HG02623 (cell line): ENCODE data around the gene PFDN4.

Experiments
- ATAC-seq: cut with Tn5 transposase; IDR thresholded peaks from one replicate; pipeline ENCODE4 v1.9.1; 2021; ENCODE audit warnings: moderate library complexity; ENCODE audit not compliant: unreplicated experiment

The PFDN4 gene, protein sequence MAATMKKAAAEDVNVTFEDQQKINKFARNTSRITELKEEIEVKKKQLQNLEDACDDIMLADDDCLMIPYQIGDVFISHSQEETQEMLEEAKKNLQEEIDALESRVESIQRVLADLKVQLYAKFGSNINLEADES

DNA sequence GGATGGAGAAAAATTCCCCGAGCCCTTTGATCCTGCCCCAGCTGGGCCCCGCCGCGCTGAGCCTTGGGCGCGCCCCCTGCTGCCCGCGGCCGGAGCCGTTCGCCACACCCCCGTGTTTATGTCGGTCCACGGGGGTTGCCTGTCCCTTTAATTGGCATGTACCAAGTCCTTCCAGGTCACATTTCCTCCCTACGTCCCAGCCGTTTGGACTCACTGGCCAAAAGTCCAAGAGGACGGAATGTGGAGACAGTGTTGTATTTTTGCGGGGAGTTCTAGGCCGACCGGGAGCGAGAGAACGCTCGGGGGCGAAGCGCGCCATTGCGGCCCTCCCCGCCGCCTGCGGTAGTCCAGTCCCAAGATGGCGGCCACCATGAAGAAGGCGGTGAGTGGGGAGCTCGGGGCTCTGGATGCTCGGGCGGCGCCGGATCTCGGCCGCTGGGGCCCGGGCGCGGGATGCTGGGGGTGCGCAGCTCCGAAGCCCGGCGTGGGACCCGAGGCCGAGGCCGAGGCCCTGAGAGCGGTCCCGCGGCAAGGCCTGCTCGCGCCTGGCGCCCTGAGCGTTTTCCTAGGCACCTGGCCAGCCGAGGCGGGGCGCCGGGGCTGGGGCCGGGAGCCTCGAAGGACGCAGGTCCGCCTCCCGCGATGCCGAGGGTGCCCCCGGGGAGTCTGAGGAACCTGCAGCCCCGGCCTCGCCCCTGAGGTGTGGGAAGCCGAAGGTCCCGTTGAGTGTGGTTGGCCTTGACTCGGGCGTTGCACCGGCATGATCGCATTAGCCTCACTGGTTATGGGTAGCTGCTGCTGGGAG, at the start of gene PFDN4:
PFDN4 (plus strand) TSS at position 345 of the 805 bp plus-strand sequence; CDS start at position 359, 14 bp downstream.
- ATAC-seq, result peak; percentile 96

GRCh38 chr20:54158226-54158625, 49.7 kb upstream of the PFDN4 start:
- no peak for ATAC-seq

GRCh38 chr20:54158856-54159418, 49.0 kb upstream of the PFDN4 start:
- no peak for ATAC-seq

DNA sequence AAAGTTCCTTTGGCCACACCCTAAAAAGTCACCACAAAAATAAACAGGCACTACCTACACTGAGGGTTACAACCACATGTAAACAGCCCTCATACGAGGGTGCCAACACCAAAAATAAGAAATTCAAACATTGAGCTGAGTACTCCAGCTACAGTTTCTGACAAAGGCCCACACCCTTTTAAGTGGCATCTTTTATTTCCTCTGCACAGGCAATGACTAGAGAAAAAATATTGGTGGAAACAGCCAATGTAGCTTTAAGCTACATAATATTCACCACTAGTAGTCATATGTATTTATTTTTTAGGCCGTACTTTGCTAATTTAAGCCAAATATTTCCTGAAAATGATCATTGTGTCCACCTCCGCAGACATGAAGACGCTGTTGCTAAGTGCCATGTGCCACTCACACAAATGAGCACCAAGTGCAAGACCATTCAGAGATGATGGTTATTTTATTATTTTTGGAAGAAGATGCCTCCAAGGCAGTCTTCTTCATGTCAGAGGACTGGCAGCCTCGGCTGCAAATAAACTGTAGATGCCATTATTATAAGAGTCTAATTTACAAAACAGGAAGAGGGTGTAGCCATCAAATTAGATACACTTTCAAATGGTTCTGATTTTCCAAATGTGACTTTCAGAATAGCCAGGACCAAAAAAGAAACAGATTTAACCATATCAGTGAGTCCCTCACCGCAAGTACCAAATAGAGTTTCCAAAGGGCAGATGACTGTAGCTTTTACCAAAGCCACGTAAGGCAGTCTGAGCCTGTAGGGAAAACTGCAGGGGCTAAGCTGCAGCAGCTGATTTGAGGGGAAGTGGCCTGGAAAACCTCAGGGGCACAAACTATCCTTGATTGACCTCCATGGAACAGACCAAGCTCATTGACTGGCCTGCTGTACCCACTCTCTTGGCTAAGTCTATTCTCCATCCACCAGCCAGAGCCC, 47.6 kb upstream of the PFDN4 start:
- ATAC-seq, result no peak

DNA sequence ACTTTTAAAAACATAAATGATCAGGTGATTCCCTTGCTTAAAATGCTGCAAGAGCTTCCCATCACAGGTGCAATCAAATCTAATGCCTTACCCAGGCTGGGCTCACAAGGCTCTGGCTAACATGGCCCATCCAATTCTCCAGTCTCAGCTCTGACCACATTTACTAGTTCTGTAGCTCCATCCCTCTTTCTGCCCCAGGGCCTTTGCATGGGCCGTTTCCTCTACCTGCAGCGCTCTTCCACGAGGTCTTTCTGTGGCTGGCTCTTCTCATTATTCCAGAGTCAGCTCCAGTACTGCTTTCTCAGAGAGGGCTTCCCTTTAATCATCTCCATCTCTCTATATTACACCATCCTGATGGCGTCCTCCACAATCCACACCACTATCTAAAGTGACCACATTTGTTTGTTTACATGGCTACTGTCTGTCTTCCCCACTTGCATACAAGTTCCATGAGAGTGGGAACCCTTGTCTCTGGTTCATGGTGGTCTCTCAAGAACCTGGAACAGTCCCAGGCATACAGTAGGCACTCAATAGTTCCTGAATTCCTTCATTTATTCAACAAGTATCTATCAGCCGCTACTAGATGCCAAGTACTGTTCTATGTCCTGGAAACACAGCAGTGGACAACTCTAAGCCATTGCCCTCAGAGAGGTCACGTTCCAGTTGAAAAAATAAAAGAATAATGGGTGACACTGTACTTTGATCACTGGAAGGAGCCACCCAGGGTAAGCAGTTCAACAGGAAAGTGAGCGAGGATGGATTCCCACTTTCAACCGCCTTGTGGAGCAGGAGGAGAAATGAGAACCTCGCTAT, 46.7 kb upstream of the PFDN4 start:
- ATAC-seq, result no peak

- no peak for ATAC-seq
Observed at GRCh38 chr20:54161821-54162149, 46.1 kb upstream of the PFDN4 start.

DNA sequence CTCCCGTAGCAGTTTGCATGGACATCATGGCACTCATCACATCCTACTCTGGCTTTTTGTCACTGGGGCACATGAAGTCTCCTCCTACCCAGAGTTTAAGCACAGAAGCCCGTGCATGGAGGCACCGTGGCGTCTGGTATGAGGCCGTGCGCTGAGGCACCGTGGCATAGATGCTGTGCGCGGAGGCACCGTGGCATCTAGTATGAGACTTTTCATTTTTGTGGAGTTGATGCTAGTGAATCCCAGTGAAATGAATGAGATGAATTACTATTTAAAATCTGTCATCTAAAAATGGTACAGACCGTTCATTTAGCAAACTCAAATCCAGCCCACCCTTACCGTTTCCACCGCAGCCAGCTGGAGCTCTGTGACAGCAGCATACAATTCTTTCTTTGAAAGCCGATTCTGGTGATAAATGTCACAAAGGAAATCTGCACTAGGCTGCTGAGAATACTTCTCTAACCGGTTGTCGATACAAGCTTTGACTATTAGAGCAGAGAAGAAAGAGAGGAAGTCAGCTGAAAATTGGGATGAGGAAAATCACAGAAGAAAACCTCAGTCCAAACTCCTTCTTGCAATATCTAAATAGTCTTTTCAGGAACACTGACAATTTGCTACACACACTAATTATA, 45.4 kb upstream of the PFDN4 start:
- ATAC-seq, result no peak

DNA sequence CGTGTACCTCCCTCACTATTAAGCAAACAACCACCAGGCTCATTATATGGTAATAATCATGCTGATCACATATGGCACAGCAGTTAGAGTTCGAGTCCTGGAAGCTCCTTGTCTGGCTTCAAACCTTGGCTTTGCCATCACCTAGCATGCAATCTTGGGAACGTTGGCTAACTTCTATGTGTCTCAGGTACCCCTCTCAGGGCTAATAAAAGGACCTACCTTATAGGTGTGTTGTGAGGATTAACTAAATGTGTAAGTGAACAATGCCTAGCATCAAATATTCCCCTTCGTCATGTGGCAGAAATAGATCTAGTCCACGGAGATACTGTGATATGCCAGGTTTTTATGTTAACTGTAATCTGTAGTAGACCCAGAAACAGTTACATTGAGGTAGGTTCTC, 44.5 kb upstream of the PFDN4 start:
- no peak for ATAC-seq

- no peak for ATAC-seq
Observed at GRCh38 chr20:54165014-54165413, 42.9 kb upstream of the PFDN4 start.

DNA sequence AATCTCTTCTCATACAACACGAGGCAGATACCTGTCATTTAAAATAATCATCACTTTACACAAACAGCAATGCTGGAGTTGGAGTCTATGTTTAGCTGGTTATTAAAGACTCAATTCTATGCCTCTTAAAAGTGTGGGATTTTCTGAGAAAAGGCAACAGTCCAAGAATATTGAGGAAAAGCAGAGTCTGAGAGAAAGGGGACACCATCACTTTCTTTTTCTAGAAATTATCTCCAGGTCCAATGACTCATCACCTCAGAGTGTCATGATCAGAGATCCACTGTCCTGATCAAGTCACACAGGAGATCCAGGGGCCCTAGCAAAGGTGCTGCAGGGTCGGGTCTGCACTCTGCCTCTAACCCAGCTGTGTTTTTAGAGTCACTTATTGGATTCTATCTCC, 42.1 kb upstream of the PFDN4 start:
- ATAC-seq, result no peak

DNA sequence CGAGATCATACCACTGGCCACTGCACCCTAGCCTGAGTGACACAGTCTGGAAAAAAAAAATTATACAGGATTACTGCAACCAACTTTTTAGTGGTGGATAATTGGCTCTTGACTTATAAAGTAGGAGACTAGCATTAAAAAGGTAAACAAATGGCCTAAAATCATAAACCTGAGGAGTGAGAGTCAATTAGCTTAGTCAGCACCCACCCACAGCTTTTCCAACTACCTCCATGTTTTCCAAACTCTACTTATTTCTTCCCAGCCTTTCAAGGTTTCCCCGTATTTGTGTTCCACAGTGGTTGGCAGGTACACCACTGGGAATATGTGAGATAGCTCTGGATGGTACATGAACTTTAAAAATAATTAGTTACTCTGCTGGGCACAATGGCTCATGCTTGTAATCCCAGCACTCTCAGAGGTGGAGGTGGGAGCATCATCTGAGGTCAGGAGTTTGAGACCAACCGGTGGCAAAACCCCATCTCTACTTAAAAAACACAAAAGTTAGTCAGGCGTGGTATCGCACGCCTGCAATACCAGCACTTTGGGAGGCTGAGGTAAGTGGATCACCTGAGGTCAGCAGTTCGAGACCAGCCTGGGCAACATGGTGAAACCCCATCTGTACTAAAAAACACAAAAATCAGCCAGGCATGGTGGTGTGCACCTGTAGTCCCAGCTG, 40.8 kb upstream of the PFDN4 start:
- ATAC-seq, result no peak

- no peak for ATAC-seq
Observed at GRCh38 chr20:54167909-54168872, 39.7 kb upstream of the PFDN4 start.

GRCh38 chr20:54168961-54169862, 38.7 kb upstream of the PFDN4 start:
- ATAC-seq, result no peak

DNA sequence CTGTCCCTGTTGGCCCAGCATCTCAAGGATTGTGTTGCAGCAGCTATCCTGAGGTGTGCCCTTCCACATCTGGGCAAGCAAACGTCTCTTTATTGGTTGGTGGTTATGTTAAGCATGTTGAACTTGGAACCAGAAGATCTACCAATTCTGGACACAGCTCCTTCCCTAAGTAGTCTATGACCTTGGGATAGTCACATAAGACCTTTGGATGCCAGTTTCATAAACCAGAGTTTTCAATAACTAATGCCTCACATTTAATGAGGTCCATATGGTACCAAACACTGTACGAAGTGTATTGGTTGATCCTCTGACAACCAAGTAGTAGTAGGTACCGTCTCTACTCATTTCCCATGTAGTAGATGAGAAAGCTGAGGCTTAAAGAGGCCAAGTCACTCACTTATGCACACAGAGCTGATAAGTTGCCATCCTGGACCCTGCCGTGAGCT, 37.8 kb upstream of the PFDN4 start:
- ATAC-seq, result no peak

DNA sequence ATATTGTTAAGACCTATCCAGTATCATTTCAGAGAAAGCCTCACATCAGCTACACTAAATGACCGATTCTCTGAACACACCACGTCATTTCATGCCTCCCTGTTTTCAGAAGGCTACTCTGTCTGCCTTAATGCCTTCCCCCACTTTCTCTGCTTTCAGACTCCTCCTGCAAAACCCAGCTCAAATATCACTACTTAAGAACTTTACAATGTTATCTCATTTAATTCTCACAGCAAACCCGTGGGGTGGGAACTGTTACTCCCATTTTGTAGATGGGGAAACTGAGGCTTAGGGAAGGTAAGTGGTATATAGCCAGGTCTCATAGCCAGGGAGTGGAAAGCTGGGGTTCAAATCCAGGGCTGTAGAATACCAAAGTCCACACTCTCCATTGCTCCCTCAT, 36.9 kb upstream of the PFDN4 start:
- ATAC-seq, result no peak

DNA sequence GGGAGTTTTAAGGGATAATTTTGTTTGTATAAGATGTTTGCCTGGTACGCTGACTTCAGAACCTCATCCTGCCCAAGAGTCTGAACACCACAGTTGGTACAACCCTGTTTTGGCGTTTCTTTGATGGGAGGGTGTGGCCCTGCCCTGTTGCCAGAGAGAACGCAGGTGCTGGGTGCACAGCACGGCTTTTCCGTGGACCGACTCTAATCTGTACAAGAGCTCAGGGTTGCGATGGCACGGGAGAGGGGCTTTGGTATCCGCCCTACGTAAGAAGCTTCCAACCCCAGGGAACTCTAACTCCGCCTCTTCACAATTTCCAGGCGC, 35.4 kb upstream of the PFDN4 start:
- ATAC-seq, result no peak

DNA sequence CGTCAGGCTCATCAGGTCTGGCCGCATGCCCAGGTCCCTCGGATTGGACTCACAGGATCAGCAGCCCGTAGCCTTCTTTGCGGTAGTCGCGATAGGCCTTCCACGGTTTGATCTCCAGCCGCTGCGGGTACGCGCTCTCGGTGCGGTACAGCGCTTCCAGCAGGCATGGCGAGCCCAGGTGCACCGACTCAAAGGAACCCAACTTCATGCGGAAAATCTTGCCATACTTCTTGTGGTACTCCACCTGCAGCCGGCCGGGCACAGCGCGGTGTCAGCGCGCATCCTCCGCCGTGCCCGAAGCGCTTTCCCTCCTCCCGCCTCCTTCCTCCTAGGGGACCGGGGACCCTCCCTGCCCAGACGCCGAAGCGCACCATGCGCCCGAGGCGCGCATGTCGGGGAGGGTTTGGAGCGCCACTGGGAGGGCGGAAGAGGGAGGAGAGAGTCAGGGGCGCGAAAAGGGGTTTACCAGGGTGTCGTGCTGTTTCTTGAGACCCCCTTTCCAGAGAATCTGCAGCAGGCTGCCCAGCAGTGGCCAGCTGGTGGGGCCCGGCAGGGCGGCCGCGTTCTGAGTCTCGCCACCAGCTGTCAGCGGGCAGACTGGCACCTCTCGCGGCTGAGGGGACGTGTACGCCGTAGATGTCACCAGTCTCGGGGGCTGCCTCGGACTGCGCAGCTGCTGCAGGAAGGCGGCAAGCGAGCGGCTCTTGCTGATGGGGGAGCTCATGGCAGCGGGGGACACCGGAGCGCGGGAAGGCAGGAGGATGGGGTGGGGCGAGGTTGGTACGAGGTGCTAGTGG, 34.8 kb upstream of the PFDN4 start:
- no peak for ATAC-seq
